GM12878 (cell line): ENCODE data around the gene AKNA.
"Not testable (repeated sequence)": the region's sequence is repeated elsewhere in the genome, so short reads cannot be mapped to it uniquely, and the experiment has no call there.

Experiments
- BACH1 ChIP-seq: fragments of 450-650 bp; IDR thresholded peaks from 2 replicates; pipeline ENCODE4 v1.6.1; 2017; ENCODE audit warnings: mild to moderate bottlenecking, borderline replicate concordance
- CEBPB ChIP-seq, 2 experiments: fragments of 150-350 bp in 1 of 2; IDR thresholded peaks; 2 replicates each; pipeline ENCODE4 v1.6.1; 2012 to 2014; ENCODE audit warnings: low read depth in 2 of 2, low read length in 2 of 2, borderline replicate concordance in 1 of 2, inconsistent platforms in 1 of 2
- EZH2 ChIP-seq: IDR thresholded peaks from 2 replicates; pipeline ENCODE4 v1.6.1; 2012; ENCODE audit warnings: low read depth, mild to moderate bottlenecking, control low read depth, inconsistent platforms, low read length, borderline replicate concordance; ENCODE audit not compliant: control insufficient read depth
- SPI1 ChIP-seq: IDR thresholded peaks from 2 replicates; pipeline ENCODE4 v1.6.1; 2011; ENCODE audit warnings: low read depth, mild to moderate bottlenecking, low read length, moderate library complexity, borderline replicate concordance; ENCODE audit not compliant: insufficient read depth
- STAT1 ChIP-seq: fragments of 450-650 bp; conservative IDR thresholded peaks from 2 replicates; pipeline ENCODE4 v1.6.1; 2014; ENCODE audit warnings: antibody characterized with exemption, mild to moderate bottlenecking
- ZSCAN29 ChIP-seq: fragments of 450-650 bp; IDR thresholded peaks from 2 replicates; pipeline ENCODE4 v1.6.1; 2017; ENCODE audit warnings: mild to moderate bottlenecking, moderate library complexity
- TF ChIP-seq, protein P1 (sequence below), 3 experiments: IDR thresholded peaks in 2 of 3; conservative IDR thresholded peaks in 1 of 3; 2 replicates each; pipeline ENCODE4 v1.5.1; 2011; ENCODE audit warnings: low read depth in 3 of 3, low read length in 3 of 3, mild to moderate bottlenecking in 3 of 3, control low read depth in 2 of 3, moderate library complexity in 2 of 3, inconsistent platforms in 1 of 3, mixed read lengths in 1 of 3; ENCODE audit not compliant: control insufficient read depth in 2 of 3, insufficient read depth in 1 of 3; ENCODE audit errors: extremely low read depth in 1 of 3

DNA sequence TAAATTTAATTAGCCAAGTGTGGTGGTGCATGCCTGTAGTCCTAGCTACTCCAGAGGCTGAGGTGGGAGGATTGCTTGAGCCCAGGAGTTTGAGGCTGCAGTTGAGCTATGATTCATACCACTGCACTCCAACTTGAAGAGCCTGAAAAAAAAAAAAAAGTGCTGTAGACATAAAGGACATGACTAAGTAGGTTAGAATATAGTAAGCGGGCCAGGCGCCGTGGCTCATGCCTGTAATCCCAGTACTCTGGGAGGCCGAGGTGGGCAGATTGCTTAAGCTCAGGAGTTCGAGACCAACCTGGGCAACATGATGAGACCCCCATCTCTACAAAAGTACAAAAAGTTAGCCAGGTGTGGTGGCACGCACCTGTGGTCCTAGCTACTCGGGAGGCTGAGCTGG lies 67.1 kb downstream of the AKNA start:
- TF ChIP-seq STAT1; CEBPB (IDR thresholded peaks at IDR 0.05; ENCODE audit: borderline replicate concordance in 1 of 2, low read depth in 2 of 2, low read length in 2 of 2); BACH1; EZH2; SPI1; ZSCAN29: not testable (repeated sequence)
- TF ChIP-seq, protein P1, sequence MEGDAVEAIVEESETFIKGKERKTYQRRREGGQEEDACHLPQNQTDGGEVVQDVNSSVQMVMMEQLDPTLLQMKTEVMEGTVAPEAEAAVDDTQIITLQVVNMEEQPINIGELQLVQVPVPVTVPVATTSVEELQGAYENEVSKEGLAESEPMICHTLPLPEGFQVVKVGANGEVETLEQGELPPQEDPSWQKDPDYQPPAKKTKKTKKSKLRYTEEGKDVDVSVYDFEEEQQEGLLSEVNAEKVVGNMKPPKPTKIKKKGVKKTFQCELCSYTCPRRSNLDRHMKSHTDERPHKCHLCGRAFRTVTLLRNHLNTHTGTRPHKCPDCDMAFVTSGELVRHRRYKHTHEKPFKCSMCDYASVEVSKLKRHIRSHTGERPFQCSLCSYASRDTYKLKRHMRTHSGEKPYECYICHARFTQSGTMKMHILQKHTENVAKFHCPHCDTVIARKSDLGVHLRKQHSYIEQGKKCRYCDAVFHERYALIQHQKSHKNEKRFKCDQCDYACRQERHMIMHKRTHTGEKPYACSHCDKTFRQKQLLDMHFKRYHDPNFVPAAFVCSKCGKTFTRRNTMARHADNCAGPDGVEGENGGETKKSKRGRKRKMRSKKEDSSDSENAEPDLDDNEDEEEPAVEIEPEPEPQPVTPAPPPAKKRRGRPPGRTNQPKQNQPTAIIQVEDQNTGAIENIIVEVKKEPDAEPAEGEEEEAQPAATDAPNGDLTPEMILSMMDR (IDR thresholded peaks at IDR 0.05 in 2 of 3, conservative IDR thresholded peaks at IDR 0.05 in 1 of 3; ENCODE audit: control insufficient read depth in 2 of 3, extremely low read depth in 1 of 3, insufficient read depth in 1 of 3, low read depth in 3 of 3, low read length in 3 of 3) = not testable (repeated sequence)
